ENCODE data around the gene FAM124B.

Gene FAM124B

DNA sequence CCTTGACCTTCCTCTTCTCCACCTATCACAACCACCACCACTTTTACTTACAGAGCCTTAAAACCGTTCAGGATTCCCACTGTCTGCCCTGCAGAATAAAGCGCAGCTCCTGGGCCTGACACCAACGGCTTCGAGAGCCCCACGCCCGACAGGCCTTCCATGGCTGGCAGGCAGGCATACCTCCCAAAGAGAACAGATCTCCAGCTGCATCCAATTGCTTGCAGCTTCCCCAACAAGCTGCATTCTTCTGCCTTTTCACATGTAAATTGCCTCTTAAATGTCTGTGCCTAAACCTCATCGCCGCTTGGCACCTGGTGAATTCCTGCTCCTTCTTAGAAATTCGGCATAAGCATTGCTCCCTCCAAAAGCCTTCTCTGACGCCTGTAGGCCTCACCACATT is 31.5 kb upstream of the FAM124B start:
- no peak for DNase-seq (ENCODE audit: extremely low read depth, insufficient read length)
- Histone ChIP-seq H3K27me3 (replicated peaks; ENCODE audit: control insufficient read depth, insufficient read depth, low read length) (no peaks in the 10 kb centered on the region; the same call in 1 of the 2 replicates), H3K36me3 (ENCODE audit: control insufficient read depth, insufficient read depth, low read length) (no peaks in the 10 kb centered on the region), H3K4me3 (replicated peaks; ENCODE audit: low read depth, low read length) (no peak overlapping the region)
- TF ChIP-seq, protein P1, sequence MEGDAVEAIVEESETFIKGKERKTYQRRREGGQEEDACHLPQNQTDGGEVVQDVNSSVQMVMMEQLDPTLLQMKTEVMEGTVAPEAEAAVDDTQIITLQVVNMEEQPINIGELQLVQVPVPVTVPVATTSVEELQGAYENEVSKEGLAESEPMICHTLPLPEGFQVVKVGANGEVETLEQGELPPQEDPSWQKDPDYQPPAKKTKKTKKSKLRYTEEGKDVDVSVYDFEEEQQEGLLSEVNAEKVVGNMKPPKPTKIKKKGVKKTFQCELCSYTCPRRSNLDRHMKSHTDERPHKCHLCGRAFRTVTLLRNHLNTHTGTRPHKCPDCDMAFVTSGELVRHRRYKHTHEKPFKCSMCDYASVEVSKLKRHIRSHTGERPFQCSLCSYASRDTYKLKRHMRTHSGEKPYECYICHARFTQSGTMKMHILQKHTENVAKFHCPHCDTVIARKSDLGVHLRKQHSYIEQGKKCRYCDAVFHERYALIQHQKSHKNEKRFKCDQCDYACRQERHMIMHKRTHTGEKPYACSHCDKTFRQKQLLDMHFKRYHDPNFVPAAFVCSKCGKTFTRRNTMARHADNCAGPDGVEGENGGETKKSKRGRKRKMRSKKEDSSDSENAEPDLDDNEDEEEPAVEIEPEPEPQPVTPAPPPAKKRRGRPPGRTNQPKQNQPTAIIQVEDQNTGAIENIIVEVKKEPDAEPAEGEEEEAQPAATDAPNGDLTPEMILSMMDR (IDR thresholded peaks at IDR 0.05; ENCODE audit: insufficient read depth, low read length, poor library complexity, severe bottlenecking) = no peak

DNA sequence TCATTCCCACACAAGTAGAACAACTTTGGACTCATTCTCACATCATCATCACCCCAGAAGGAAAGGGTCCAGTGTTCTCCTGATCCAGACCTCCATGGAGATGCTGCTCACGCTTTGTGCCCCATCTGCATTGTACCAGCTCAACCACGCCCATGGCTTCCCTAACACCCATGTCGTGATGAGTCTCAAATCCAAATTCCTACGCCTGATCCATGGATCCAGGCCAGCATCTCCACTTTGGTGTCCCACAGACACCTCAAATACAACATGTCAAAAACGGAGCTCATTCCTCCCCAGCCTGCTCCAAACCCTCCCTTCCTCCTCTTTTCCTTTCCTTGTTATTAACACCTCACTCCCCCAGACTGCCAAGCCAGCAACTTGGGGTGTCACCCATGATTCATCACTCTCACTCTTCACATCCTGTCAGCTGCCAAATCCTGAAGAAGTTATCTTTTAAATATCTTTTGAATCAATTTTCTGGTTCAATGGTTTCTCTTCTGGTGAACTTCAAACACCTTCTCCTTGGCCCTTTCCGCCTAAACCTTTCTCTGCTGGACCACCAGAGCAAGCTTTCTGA is 30.2 kb upstream of the FAM124B start:
- no peak for DNase-seq (ENCODE audit: extremely low read depth, insufficient read length)
- no peak overlapping the region for H3K4me3 ChIP-seq (replicated peaks; ENCODE audit: low read depth, low read length)
- H3K36me3 ChIP-seq (ENCODE audit: control insufficient read depth, insufficient read depth, low read length) = no peaks in the 10 kb centered on the region
- TF ChIP-seq, protein P1 (IDR thresholded peaks at IDR 0.05; ENCODE audit: insufficient read depth, low read length, poor library complexity, severe bottlenecking) = no peak
- H3K27me3 ChIP-seq (replicated peaks; ENCODE audit: control insufficient read depth, insufficient read depth, low read length) = no peaks in the 10 kb centered on the region

GRCh38 chr2:224429441-224429810 is 27.5 kb upstream of the FAM124B start:
- Histone ChIP-seq H3K36me3 (ENCODE audit: control insufficient read depth, insufficient read depth, low read length) (no peaks in the 10 kb centered on the region), H3K27me3 (replicated peaks; ENCODE audit: control insufficient read depth, insufficient read depth, low read length) (no peaks in the 10 kb centered on the region), H3K4me3 (replicated peaks; ENCODE audit: low read depth, low read length) (no peak overlapping the region)
- TF ChIP-seq, protein P1 (IDR thresholded peaks at IDR 0.05; ENCODE audit: insufficient read depth, low read length, poor library complexity, severe bottlenecking) = no peak
- no peak for DNase-seq (ENCODE audit: extremely low read depth, insufficient read length)

DNA sequence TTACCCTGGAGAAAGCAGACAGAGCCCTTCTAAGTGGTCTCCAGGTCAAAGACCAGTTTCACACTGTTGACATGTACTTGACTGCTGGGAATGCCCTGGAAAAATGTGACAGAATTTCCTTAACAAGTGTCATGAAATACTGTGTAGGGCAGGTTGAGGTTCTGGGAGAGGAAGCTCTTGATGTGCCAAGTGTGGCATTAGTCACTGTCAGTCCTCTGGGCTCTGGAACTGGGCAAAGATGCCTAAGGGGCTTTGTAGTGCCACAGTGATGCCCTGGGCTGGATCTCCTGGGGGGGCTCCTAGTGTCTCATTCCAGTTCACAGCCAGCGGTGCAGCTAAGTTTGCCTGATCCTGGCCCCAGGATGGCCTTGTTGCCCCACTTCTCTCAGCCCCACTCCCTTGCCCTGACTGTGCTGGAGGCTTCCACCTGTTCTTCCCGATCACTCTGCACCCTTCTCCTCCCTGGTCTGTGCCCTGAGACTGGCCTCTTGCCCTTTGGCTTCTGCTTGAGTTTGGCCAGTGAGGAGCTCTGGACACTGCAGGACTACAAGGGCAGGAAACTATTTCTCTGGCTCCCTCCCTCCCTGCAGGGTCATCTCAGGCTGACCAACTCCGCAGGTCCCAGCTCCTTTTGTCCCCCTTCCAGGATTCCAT is 27.0 kb upstream of the FAM124B start:
- Histone ChIP-seq H3K36me3 (ENCODE audit: control insufficient read depth, insufficient read depth, low read length) (no peaks in the 10 kb centered on the region), H3K27me3 (replicated peaks; ENCODE audit: control insufficient read depth, insufficient read depth, low read length) (no peaks in the 10 kb centered on the region), H3K4me3 (replicated peaks; ENCODE audit: low read depth, low read length) (no peak overlapping the region)
- TF ChIP-seq, protein P1 (IDR thresholded peaks at IDR 0.05; ENCODE audit: insufficient read depth, low read length, poor library complexity, severe bottlenecking) = no peak
- no peak for DNase-seq (ENCODE audit: extremely low read depth, insufficient read length)

GRCh38 chr2:224427471-224427870 is 25.6 kb upstream of the FAM124B start:
- Histone ChIP-seq H3K4me3 (replicated peaks; ENCODE audit: low read depth, low read length) (no peak overlapping the region), H3K27me3 (replicated peaks; ENCODE audit: control insufficient read depth, insufficient read depth, low read length) (no peaks in the 10 kb centered on the region), H3K36me3 (ENCODE audit: control insufficient read depth, insufficient read depth, low read length) (no peaks in the 10 kb centered on the region)
- TF ChIP-seq, protein P1 (IDR thresholded peaks at IDR 0.05; ENCODE audit: insufficient read depth, low read length, poor library complexity, severe bottlenecking) = no peak
- DNase-seq (ENCODE audit: extremely low read depth, insufficient read length) = no peak

All from GM06990 (cell line).